ENCODE data around the gene EXOC6. TPM values are rescaled to one million over a fixed set of nuclear protein-coding genes. Genes with fewer than 3 reads are reported as not detected.

The EXOC6 gene
- total RNA-seq, 3 donors from 2014 or later (not counting 1 experiment from before 2014, with no cell fraction given), result 12.1 to 18.2 (median 16.1) TPM

DNA sequence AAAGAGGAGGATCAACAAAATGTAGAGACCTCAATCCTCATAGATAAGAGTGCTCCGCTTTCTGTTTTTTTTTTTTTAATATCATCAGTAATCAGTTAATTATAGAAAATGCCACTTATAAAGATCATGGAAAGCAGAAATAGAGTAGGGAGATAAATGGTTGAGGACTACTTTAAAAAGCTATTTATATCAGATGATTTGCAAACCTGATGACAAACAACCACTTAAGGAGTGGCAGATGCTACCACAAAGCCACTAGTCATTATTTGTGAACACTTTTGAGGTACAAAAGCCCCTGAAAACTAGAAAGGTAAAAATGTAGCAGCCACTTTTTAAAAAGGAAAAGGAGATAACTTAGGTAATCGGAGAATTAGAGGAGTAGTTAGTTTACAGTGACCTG, 113.3 kb downstream of the EXOC6 start:
- Mint-ChIP-seq H3K36me3 (no peaks in the 10 kb centered on the region), H3K9me3 (no peaks in the 10 kb centered on the region), H3K27ac (no peak overlapping the region), H3K4me1 (no peaks in the 10 kb centered on the region), H3K4me3 (no peak overlapping the region), H3K27me3 (ENCODE audit: low read depth in 2 of 2) (no peaks in the 10 kb centered on the region)
- ATAC-seq (no peak), DNase-seq (no peak)
- WGBS (ENCODE audit: insufficient coverage), result 100% methylated on average over 1 of the region's 2 CpGs
- no peak overlapping the region for H3K4me3 ChIP-seq (ENCODE audit: low read length)
- H3K27me3 ChIP-seq (ENCODE audit: control insufficient read depth, insufficient read depth, low read length), result no peaks in the 10 kb centered on the region
- intact Hi-C loops (cut with micrococcal nuclease), result no loop called here
- H3K36me3 ChIP-seq (ENCODE audit: control insufficient read depth, insufficient read depth, low read length), result peaks cover 6% of the 10 kb centered on the region
- H3K9me3 ChIP-seq (ENCODE audit: control insufficient read depth, insufficient read depth, low read length), result no peaks in the 10 kb centered on the region
- no peaks in the 10 kb centered on the region for H3K4me1 ChIP-seq (ENCODE audit: control insufficient read depth, insufficient read depth, low read length)
- H3K27ac ChIP-seq (ENCODE audit: low read length), result no peak overlapping the region
- TF ChIP-seq, protein P1, sequence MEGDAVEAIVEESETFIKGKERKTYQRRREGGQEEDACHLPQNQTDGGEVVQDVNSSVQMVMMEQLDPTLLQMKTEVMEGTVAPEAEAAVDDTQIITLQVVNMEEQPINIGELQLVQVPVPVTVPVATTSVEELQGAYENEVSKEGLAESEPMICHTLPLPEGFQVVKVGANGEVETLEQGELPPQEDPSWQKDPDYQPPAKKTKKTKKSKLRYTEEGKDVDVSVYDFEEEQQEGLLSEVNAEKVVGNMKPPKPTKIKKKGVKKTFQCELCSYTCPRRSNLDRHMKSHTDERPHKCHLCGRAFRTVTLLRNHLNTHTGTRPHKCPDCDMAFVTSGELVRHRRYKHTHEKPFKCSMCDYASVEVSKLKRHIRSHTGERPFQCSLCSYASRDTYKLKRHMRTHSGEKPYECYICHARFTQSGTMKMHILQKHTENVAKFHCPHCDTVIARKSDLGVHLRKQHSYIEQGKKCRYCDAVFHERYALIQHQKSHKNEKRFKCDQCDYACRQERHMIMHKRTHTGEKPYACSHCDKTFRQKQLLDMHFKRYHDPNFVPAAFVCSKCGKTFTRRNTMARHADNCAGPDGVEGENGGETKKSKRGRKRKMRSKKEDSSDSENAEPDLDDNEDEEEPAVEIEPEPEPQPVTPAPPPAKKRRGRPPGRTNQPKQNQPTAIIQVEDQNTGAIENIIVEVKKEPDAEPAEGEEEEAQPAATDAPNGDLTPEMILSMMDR (IDR thresholded peaks at IDR 0.05), result no peak

DNA sequence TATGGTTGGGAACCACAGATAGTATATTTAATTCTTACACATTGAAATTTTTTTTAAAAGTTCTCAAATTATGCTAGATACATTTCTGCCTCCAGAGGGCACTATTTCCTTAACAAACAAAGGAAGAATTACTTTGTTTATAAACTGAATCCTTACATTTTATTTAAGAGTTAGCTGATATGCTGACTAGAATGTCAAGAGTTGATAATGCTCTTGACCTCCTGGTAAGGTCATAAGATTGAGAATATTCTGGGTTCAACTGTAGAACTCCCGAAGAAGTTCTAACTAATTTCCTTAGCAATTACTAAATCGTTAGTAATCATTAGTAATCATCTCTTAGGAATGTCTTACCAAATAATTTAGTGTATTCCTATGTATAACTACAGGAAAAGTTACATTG, 117.0 kb downstream of the EXOC6 start:
- Histone ChIP-seq H3K4me1 (ENCODE audit: control insufficient read depth, insufficient read depth, low read length) (no peaks in the 10 kb centered on the region), H3K27me3 (ENCODE audit: control insufficient read depth, insufficient read depth, low read length) (no peaks in the 10 kb centered on the region), H3K27ac (ENCODE audit: low read length) (no peak overlapping the region), H3K9me3 (ENCODE audit: control insufficient read depth, insufficient read depth, low read length) (no peaks in the 10 kb centered on the region), H3K4me3 (ENCODE audit: low read length) (no peak overlapping the region), H3K36me3 (ENCODE audit: control insufficient read depth, insufficient read depth, low read length) (peaks cover 3% of the 10 kb centered on the region)
- DNase-seq, result peak in 1 of 2 donors; percentile 55
- Mint-ChIP-seq H3K9me3 (no peaks in the 10 kb centered on the region), H3K36me3 (no peaks in the 10 kb centered on the region), H3K4me1 (no peaks in the 10 kb centered on the region), H3K27me3 (ENCODE audit: low read depth in 2 of 2) (no peaks in the 10 kb centered on the region), H3K4me3 (no peak overlapping the region), H3K27ac (no peak overlapping the region)
- no peak for ATAC-seq
- TF ChIP-seq, protein P1 (IDR thresholded peaks at IDR 0.05), result peak; percentile 79
- intact Hi-C loops (cut with micrococcal nuclease), result no loop called here
- WGBS (ENCODE audit: insufficient coverage), result no CpG with 5 or more reads among the region's 2 CpGs

DNA sequence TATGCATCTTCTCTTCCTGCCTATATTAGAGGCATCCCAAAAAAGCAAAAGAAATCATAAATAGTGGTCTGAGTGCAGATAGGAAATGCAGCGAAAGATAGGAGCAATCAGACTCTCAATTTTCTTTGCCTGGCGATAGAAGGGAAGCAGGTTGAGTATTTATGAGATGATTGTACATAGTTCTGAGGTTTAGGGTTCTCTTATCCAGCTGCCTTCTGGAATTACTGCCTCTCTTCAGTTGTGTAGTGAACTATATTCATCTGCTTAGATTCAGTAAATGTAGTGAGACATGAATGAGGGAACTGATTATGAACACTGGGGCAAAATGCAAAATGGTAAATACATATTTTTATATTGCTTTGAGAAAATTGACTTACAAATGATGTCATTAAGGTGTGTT, 119.3 kb downstream of the EXOC6 start:
- WGBS (ENCODE audit: insufficient coverage), result 96% methylated on average over 2 of the region's 2 CpGs
- Histone ChIP-seq H3K27ac (ENCODE audit: low read length) (no peak overlapping the region), H3K36me3 (ENCODE audit: control insufficient read depth, insufficient read depth, low read length) (peaks cover 3% of the 10 kb centered on the region), H3K9me3 (ENCODE audit: control insufficient read depth, insufficient read depth, low read length) (no peaks in the 10 kb centered on the region), H3K27me3 (ENCODE audit: control insufficient read depth, insufficient read depth, low read length) (no peaks in the 10 kb centered on the region), H3K4me1 (ENCODE audit: control insufficient read depth, insufficient read depth, low read length) (no peaks in the 10 kb centered on the region), H3K4me3 (ENCODE audit: low read length) (no peak overlapping the region)
- H3K36me3 Mint-ChIP-seq, result no peaks in the 10 kb centered on the region
- H3K27ac Mint-ChIP-seq, result no peak overlapping the region
- TF ChIP-seq, protein P1 (IDR thresholded peaks at IDR 0.05), result no peak
- H3K27me3 Mint-ChIP-seq (ENCODE audit: low read depth in 2 of 2), result no peaks in the 10 kb centered on the region
- no peak overlapping the region for H3K4me3 Mint-ChIP-seq
- no peaks in the 10 kb centered on the region for H3K9me3 Mint-ChIP-seq
- ATAC-seq (no peak), DNase-seq (no peak)
- H3K4me1 Mint-ChIP-seq, result peaks cover 8 to 10% of the 10 kb centered on the region in 2 donors
- intact Hi-C loops (cut with micrococcal nuclease), result no loop called here

DNA sequence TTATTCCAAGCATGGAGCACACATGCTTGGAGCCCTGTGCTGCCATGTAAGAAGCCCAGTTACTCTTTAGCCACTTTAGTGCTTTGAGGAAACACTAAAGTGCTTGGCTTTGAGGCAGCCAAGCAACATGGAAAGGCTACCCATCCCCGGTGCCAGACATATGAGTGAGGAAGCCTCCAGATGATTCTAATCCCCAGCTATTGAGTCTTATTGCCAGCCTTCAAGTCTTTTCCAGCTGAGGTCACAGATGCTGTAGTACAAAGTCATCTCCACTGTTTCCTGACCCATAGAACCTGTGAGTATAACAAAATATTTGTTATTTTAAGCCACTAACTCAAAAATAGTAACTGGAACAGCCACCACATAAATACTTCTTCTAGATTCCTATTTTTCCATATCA, 120.8 kb downstream of the EXOC6 start:
- H3K4me1 ChIP-seq (ENCODE audit: control insufficient read depth, insufficient read depth, low read length), result no peaks in the 10 kb centered on the region
- no peak overlapping the region for H3K27ac Mint-ChIP-seq
- intact Hi-C loops (cut with micrococcal nuclease), result no loop called here
- no peak overlapping the region for H3K4me3 ChIP-seq (ENCODE audit: low read length)
- no peak overlapping the region for H3K4me3 Mint-ChIP-seq
- no peaks in the 10 kb centered on the region for H3K9me3 Mint-ChIP-seq
- H3K4me1 Mint-ChIP-seq, result peaks cover 8 to 10% of the 10 kb centered on the region in 2 donors
- H3K27ac ChIP-seq (ENCODE audit: low read length), result no peak overlapping the region
- TF ChIP-seq, protein P1 (IDR thresholded peaks at IDR 0.05), result no peak
- H3K36me3 Mint-ChIP-seq, result no peaks in the 10 kb centered on the region
- no peaks in the 10 kb centered on the region for H3K9me3 ChIP-seq (ENCODE audit: control insufficient read depth, insufficient read depth, low read length)
- DNase-seq, result no peak
- WGBS (ENCODE audit: insufficient coverage), result 100% methylated on average over 1 of the region's 1 CpG
- H3K27me3 Mint-ChIP-seq (ENCODE audit: low read depth in 2 of 2), result no peaks in the 10 kb centered on the region
- peaks cover 3% of the 10 kb centered on the region for H3K36me3 ChIP-seq (ENCODE audit: control insufficient read depth, insufficient read depth, low read length)
- ATAC-seq, result no peak
- H3K27me3 ChIP-seq (ENCODE audit: control insufficient read depth, insufficient read depth, low read length), result no peaks in the 10 kb centered on the region
